Liver (tissue), 9 donors: ENCODE measurements around the gene CABLES1. TPM values are rescaled to one million over a fixed set of nuclear protein-coding genes. Genes with fewer than 3 reads are reported as not detected.

Experiments used
- DNase-seq: peaks from one replicate; pipeline ENCODE4 v3.0.0-alpha.2; 2017; ENCODE audit warnings: low spot score
- H3K27ac ChIP-seq, 2 donors: one replicate each; pipeline ENCODE4 v1.7.0; 2013; ENCODE audit warnings: inconsistent platforms in 2 of 2, low read length in 2 of 2, control low read depth in 1 of 2, low read depth in 1 of 2, mild to moderate bottlenecking in 1 of 2
- H3K27me3 ChIP-seq, 4 donors: one replicate each; pipeline versions ENCODE4 v1.6.1 to v1.7.0; 2013; ENCODE audit warnings: low read length in 3 of 4, inconsistent platforms in 1 of 4, mild to moderate bottlenecking in 1 of 4, moderate library complexity in 1 of 4; ENCODE audit not compliant: control insufficient read depth in 4 of 4, insufficient read depth in 4 of 4
- H3K36me3 ChIP-seq, 4 donors: one replicate each; pipeline versions ENCODE4 v1.6.1 to v1.7.0; 2013; ENCODE audit warnings: low read length in 3 of 4, mild to moderate bottlenecking in 3 of 4, low read depth in 1 of 4, moderate library complexity in 1 of 4; ENCODE audit not compliant: control insufficient read depth in 4 of 4, insufficient read depth in 3 of 4
- H3K4me1 ChIP-seq, 4 donors: one replicate each; pipeline versions ENCODE4 v1.6.1 to v1.7.0; 2013; ENCODE audit warnings: low read length in 3 of 4, mild to moderate bottlenecking in 3 of 4, moderate library complexity in 1 of 4; ENCODE audit not compliant: control insufficient read depth in 4 of 4, insufficient read depth in 4 of 4
- H3K4me3 ChIP-seq, 3 donors: one replicate each; pipeline versions ENCODE4 v1.6.1 to v1.7.0; 2013; ENCODE audit warnings: low read length in 3 of 3, control low read depth in 1 of 3, low read depth in 1 of 3, mild to moderate bottlenecking in 1 of 3
- H3K9ac ChIP-seq, 2 donors: one replicate each; pipeline ENCODE4 v1.7.0; 2013; ENCODE audit warnings: low read length in 2 of 2, mild to moderate bottlenecking in 2 of 2, moderate library complexity in 2 of 2, control low read depth in 1 of 2, low read depth in 1 of 2
- H3K9me3 ChIP-seq, 4 donors: one replicate each; pipeline versions ENCODE4 v1.6.1 to v1.7.0; 2013; ENCODE audit warnings: low read length in 3 of 4; ENCODE audit not compliant: control insufficient read depth in 4 of 4
- EGR1 ChIP-seq, 2 donors: IDR thresholded peaks; 2 replicates each; pipeline ENCODE4 v1.6.1; 2016 to 2018; ENCODE audit warnings: antibody characterized with exemption in 2 of 2, low read depth in 2 of 2
- FOXA1 ChIP-seq: IDR thresholded peaks from 2 replicates; pipeline ENCODE4 v1.6.1; 2016; ENCODE audit warnings: antibody characterized with exemption
- FOXA2 ChIP-seq: IDR thresholded peaks from 2 replicates; pipeline ENCODE4 v1.6.1; 2016; ENCODE audit warnings: antibody characterized with exemption
- GABPA ChIP-seq, 2 donors: IDR thresholded peaks in 1 of 2; conservative IDR thresholded peaks in 1 of 2; 2 replicates each; pipeline ENCODE4 v1.6.1; 2016; ENCODE audit warnings: antibody characterized with exemption in 2 of 2, mild to moderate bottlenecking in 1 of 2, moderate library complexity in 1 of 2
- HNF4G ChIP-seq: IDR thresholded peaks from 2 replicates; pipeline ENCODE4 v1.6.1; 2016; ENCODE audit warnings: antibody characterized with exemption
- JUND ChIP-seq, 2 donors: IDR thresholded peaks; 2 replicates each; pipeline ENCODE4 v1.6.1; 2016; ENCODE audit warnings: antibody characterized with exemption in 2 of 2
- NR2F2 ChIP-seq: IDR thresholded peaks from 2 replicates; pipeline ENCODE4 v1.6.1; 2016; ENCODE audit warnings: antibody characterized with exemption
- RXRA ChIP-seq, 2 donors: IDR thresholded peaks; 2 replicates each; pipeline ENCODE4 v1.6.1; 2017 to 2018; ENCODE audit warnings: antibody characterized with exemption in 2 of 2, mild to moderate bottlenecking in 1 of 2
- SP1 ChIP-seq: IDR thresholded peaks from 2 replicates; pipeline ENCODE4 v1.6.1; 2018; ENCODE audit warnings: antibody characterized with exemption, mild to moderate bottlenecking
- TAF1 ChIP-seq: conservative IDR thresholded peaks from 2 replicates; pipeline ENCODE4 v1.6.1; 2016; ENCODE audit warnings: antibody characterized with exemption, mild to moderate bottlenecking
- YY1 ChIP-seq: IDR thresholded peaks from 2 replicates; pipeline ENCODE4 v1.6.1; 2016; ENCODE audit warnings: antibody characterized with exemption, mild to moderate bottlenecking
- WGBS: extraction: QIAGEN DNeasy Blood & Tissue Kit; methylation state at CpG from one replicate; pipeline ENCODE4 v1.1.7; 2013; 5-methylcytosine and 5-hydroxymethylcytosine counted together
- polyA plus RNA-seq, 2 donors: library from polyadenylated mRNA; stranded (reverse) in 1 of 2; unstranded in 1 of 2; fragments of 200-250 nt in 1 of 2; fragments of >200 nt in 1 of 2; fragmentation: Nextera tagmentation in 1 of 2; extraction: Ambion mirVana in 1 of 2; gene quantifications; one replicate each; pipeline versions ENCODE4 v1.2.1 to v1.2.3, GENCODE V29; 2013 to 2015
- total RNA-seq, 2 donors: library from RNA; depleted of rRNA; stranded (reverse); fragments of >200 nt; gene quantifications; one replicate each; pipeline ENCODE4 v1.2.3, GENCODE V29; 2014
- TF ChIP-seq, protein P1 (sequence below): IDR thresholded peaks from 2 replicates; pipeline ENCODE4 v1.6.1; 2016; ENCODE audit warnings: antibody characterized with exemption
- TF ChIP-seq, protein P2 (sequence below): fragments of 150-350 bp; IDR thresholded peaks from 2 replicates; pipeline ENCODE4 v1.5.1; 2017; ENCODE audit warnings: improper control_type of control experiment, low read depth, low read length; ENCODE audit not compliant: missing input control
- TF ChIP-seq, protein P3 (sequence below): IDR thresholded peaks from 2 replicates; pipeline ENCODE4 v1.6.1; 2016; ENCODE audit warnings: antibody characterized with exemption
- TF ChIP-seq, protein P4 (sequence below): IDR thresholded peaks from 2 replicates; pipeline ENCODE4 v1.6.1; 2016; ENCODE audit warnings: antibody characterized with exemption, mild to moderate bottlenecking
- TF ChIP-seq, protein P5 (sequence below): IDR thresholded peaks from 2 replicates; pipeline ENCODE4 v1.6.1; 2016; ENCODE audit warnings: antibody characterized with exemption
- donor health status: healthy.
- donor health status: healthy.
- donor health status: healthy.
- donor health status: healthy.
- donor health status: healthy.

Gene CABLES1
- total and polyA plus RNA-seq, 4 donors = 3.3 to 8.9 (median 4.5) TPM

DNA sequence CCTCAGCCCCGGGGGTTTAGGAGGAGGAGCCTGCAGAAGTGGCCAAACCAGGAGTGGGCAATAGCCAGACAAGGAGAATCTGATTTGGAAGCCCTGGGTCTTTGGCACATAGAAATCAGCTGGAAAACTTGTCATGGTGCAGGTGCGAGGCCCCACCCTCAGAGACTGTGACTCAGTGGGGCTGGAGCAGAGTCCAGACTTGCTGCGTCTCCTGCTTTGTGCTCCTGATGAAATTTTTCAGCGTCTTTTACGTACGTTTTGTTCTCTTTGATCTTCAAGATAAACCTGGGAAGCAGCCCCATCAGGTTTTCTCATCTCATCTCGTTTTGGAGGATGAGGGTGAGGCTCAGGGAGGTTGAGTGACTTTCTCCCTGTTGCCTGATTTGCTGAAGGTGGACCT, 114.1 kb downstream of the CABLES1 start:
- no peaks in the 10 kb centered on the region for H3K27me3 ChIP-seq
- H3K36me3 ChIP-seq = peaks cover 0 to 12% (median 9%) of the 10 kb centered on the region in 4 donors
- H3K4me3 ChIP-seq = no peak overlapping the region
- WGBS = 95% methylated on average over 7 of the region's 7 CpGs
- H3K4me1 ChIP-seq = no peaks in the 10 kb centered on the region
- no peak overlapping the region for H3K9ac ChIP-seq
- no peak for DNase-seq
- peaks cover 0 to 2% (median 0%) of the 10 kb centered on the region in 4 donors for H3K9me3 ChIP-seq
- TF ChIP-seq JUND (IDR thresholded peaks at IDR 0.05) (no peak), FOXA1 (no peak), TAF1 (no peak), GABPA (IDR thresholded peaks at IDR 0.05 in 1 of 2, conservative IDR thresholded peaks at IDR 0.05 in 1 of 2) (no peak), FOXA2 (no peak), HNF4G (no peak), EGR1 (IDR thresholded peaks at IDR 0.05; ENCODE audit: low read depth in 2 of 2) (no peak), RXRA (IDR thresholded peaks at IDR 0.05) (no peak), NR2F2 (no peak), YY1 (no peak), SP1 (no peak)
- TF ChIP-seq, protein P1, sequence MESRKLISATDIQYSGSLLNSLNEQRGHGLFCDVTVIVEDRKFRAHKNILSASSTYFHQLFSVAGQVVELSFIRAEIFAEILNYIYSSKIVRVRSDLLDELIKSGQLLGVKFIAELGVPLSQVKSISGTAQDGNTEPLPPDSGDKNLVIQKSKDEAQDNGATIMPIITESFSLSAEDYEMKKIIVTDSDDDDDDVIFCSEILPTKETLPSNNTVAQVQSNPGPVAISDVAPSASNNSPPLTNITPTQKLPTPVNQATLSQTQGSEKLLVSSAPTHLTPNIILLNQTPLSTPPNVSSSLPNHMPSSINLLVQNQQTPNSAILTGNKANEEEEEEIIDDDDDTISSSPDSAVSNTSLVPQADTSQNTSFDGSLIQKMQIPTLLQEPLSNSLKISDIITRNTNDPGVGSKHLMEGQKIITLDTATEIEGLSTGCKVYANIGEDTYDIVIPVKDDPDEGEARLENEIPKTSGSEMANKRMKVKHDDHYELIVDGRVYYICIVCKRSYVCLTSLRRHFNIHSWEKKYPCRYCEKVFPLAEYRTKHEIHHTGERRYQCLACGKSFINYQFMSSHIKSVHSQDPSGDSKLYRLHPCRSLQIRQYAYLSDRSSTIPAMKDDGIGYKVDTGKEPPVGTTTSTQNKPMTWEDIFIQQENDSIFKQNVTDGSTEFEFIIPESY = no peak
- TF ChIP-seq, protein P2, sequence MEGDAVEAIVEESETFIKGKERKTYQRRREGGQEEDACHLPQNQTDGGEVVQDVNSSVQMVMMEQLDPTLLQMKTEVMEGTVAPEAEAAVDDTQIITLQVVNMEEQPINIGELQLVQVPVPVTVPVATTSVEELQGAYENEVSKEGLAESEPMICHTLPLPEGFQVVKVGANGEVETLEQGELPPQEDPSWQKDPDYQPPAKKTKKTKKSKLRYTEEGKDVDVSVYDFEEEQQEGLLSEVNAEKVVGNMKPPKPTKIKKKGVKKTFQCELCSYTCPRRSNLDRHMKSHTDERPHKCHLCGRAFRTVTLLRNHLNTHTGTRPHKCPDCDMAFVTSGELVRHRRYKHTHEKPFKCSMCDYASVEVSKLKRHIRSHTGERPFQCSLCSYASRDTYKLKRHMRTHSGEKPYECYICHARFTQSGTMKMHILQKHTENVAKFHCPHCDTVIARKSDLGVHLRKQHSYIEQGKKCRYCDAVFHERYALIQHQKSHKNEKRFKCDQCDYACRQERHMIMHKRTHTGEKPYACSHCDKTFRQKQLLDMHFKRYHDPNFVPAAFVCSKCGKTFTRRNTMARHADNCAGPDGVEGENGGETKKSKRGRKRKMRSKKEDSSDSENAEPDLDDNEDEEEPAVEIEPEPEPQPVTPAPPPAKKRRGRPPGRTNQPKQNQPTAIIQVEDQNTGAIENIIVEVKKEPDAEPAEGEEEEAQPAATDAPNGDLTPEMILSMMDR = no peak
- TF ChIP-seq, protein P3, sequence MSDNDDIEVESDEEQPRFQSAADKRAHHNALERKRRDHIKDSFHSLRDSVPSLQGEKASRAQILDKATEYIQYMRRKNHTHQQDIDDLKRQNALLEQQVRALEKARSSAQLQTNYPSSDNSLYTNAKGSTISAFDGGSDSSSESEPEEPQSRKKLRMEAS = no peak
- TF ChIP-seq, protein P4, sequence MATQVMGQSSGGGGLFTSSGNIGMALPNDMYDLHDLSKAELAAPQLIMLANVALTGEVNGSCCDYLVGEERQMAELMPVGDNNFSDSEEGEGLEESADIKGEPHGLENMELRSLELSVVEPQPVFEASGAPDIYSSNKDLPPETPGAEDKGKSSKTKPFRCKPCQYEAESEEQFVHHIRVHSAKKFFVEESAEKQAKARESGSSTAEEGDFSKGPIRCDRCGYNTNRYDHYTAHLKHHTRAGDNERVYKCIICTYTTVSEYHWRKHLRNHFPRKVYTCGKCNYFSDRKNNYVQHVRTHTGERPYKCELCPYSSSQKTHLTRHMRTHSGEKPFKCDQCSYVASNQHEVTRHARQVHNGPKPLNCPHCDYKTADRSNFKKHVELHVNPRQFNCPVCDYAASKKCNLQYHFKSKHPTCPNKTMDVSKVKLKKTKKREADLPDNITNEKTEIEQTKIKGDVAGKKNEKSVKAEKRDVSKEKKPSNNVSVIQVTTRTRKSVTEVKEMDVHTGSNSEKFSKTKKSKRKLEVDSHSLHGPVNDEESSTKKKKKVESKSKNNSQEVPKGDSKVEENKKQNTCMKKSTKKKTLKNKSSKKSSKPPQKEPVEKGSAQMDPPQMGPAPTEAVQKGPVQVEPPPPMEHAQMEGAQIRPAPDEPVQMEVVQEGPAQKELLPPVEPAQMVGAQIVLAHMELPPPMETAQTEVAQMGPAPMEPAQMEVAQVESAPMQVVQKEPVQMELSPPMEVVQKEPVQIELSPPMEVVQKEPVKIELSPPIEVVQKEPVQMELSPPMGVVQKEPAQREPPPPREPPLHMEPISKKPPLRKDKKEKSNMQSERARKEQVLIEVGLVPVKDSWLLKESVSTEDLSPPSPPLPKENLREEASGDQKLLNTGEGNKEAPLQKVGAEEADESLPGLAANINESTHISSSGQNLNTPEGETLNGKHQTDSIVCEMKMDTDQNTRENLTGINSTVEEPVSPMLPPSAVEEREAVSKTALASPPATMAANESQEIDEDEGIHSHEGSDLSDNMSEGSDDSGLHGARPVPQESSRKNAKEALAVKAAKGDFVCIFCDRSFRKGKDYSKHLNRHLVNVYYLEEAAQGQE = no peak
- TF ChIP-seq, protein P5, sequence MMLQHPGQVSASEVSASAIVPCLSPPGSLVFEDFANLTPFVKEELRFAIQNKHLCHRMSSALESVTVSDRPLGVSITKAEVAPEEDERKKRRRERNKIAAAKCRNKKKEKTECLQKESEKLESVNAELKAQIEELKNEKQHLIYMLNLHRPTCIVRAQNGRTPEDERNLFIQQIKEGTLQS = no peak
- no peak overlapping the region for H3K27ac ChIP-seq
